ENCODE data around the gene MRPS34.
"Not testable (repeated sequence)": the region's sequence is repeated elsewhere in the genome, so short reads cannot be mapped to it uniquely, and the experiment has no call there.

Gene MRPS34

GRCh38 chr16:1734123-1734522 is 38.8 kb downstream of the MRPS34 start:
- H3K9me3 Mint-ChIP-seq: no peaks in the 10 kb centered on the region
- no peak overlapping the region for H3K27ac Mint-ChIP-seq
- TF ChIP-seq, protein P1, sequence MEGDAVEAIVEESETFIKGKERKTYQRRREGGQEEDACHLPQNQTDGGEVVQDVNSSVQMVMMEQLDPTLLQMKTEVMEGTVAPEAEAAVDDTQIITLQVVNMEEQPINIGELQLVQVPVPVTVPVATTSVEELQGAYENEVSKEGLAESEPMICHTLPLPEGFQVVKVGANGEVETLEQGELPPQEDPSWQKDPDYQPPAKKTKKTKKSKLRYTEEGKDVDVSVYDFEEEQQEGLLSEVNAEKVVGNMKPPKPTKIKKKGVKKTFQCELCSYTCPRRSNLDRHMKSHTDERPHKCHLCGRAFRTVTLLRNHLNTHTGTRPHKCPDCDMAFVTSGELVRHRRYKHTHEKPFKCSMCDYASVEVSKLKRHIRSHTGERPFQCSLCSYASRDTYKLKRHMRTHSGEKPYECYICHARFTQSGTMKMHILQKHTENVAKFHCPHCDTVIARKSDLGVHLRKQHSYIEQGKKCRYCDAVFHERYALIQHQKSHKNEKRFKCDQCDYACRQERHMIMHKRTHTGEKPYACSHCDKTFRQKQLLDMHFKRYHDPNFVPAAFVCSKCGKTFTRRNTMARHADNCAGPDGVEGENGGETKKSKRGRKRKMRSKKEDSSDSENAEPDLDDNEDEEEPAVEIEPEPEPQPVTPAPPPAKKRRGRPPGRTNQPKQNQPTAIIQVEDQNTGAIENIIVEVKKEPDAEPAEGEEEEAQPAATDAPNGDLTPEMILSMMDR (IDR thresholded peaks at IDR 0.05; ENCODE audit: unreplicated experiment in 3 of 3): no peak
- H3K4me1 Mint-ChIP-seq: no peaks in the 10 kb centered on the region
- H3K36me3 Mint-ChIP-seq (ENCODE audit: low read depth): peaks cover 17% of the 10 kb centered on the region
- H3K4me3 Mint-ChIP-seq: no peak overlapping the region
- no peaks in the 10 kb centered on the region for H3K27me3 Mint-ChIP-seq (ENCODE audit: low read depth)

DNA sequence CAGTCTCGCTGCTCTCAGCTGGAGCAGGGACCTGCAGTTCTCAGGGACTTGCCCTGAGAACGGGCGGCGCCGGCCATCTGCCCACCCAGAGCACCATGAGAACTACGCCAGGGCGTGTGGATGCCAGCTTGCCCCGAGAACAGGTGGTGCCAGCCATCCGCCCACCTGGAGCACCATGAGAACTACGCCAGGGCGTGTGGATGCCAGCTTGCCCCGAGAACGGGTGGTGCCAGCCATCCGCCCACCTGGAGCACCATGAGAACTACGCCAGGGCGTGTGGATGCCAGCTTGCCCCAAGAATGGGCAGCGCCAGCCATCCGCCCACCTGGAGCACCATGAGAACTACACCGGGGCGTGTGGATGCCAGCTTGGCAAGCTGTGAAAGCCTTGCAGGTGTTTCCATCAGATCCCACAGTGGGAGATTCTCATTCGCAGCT is 40.4 kb downstream of the MRPS34 start:
- H3K27me3 Mint-ChIP-seq (ENCODE audit: low read depth); H3K9me3 Mint-ChIP-seq; H3K27ac Mint-ChIP-seq; H3K4me1 Mint-ChIP-seq; H3K4me3 Mint-ChIP-seq: not testable (repeated sequence)
- peaks cover 28% of the 10 kb centered on the region for H3K36me3 Mint-ChIP-seq (ENCODE audit: low read depth)

GRCh38 chr16:1732071-1732470 is 40.9 kb downstream of the MRPS34 start:
- Mint-ChIP-seq H3K4me1 (no peaks in the 10 kb centered on the region), H3K36me3 (ENCODE audit: low read depth) (peaks cover 32% of the 10 kb centered on the region), H3K9me3 (no peaks in the 10 kb centered on the region), H3K4me3 (no peak overlapping the region), H3K27ac (no peak overlapping the region), H3K27me3 (ENCODE audit: low read depth) (no peaks in the 10 kb centered on the region)
- TF ChIP-seq, protein P1 (IDR thresholded peaks at IDR 0.05; ENCODE audit: unreplicated experiment in 3 of 3): no peak

DNA sequence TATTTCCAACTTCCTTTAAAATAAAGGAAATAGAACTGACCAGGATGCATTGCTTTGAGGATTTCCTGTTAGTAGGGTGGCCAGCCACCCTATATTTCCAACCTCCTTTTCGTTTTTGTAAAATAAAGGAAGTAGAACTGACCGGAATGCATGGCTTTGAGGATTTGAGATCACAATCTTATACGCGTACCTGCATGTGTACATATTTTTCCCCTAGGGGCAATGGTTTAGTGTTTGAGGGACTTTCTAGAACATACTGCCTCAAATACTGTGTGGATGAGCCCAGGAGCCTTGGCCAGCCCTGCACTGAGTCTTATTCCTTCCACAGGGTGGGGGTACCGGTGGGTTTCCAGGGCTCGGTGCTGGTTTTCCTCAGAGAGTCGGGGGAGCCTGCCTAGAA is 41.3 kb downstream of the MRPS34 start:
- no peak overlapping the region for H3K27ac Mint-ChIP-seq

DNA sequence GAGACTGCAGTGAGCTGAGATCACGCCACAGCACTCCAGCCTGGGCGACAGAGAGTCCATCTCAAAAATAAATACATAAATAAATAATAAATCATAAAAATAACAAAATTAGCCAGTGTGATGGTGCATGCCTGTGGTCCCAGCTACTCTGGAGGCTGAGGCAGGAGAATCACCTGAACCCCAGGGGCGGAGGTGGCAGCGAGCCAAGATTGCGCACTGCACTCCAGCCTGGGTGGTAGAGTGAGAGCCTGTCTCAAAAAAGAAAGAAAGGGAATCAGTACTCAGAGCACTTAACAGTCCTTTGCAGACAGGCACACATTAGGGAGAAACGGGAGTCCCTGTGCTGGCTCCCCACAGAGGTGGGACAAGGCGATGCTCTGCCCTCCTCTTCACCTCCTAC is 41.9 kb downstream of the MRPS34 start:
- H3K27me3 Mint-ChIP-seq (ENCODE audit: low read depth): no peaks in the 10 kb centered on the region
- H3K36me3 Mint-ChIP-seq (ENCODE audit: low read depth): peaks cover 36% of the 10 kb centered on the region
- TF ChIP-seq, protein P1 (IDR thresholded peaks at IDR 0.05; ENCODE audit: unreplicated experiment in 3 of 3): no peak
- H3K4me1 Mint-ChIP-seq: no peaks in the 10 kb centered on the region
- no peak overlapping the region for H3K4me3 Mint-ChIP-seq
- H3K27ac Mint-ChIP-seq: no peak overlapping the region
- H3K9me3 Mint-ChIP-seq: no peaks in the 10 kb centered on the region

More for the DNA sequence above, 41.3 kb downstream of the MRPS34 start:
- peaks cover 36% of the 10 kb centered on the region for H3K36me3 Mint-ChIP-seq (ENCODE audit: low read depth)
- TF ChIP-seq, protein P1 (IDR thresholded peaks at IDR 0.05; ENCODE audit: unreplicated experiment in 3 of 3): no peak
- H3K9me3 Mint-ChIP-seq: no peaks in the 10 kb centered on the region
- no peak overlapping the region for H3K4me3 Mint-ChIP-seq
- H3K27me3 Mint-ChIP-seq (ENCODE audit: low read depth): no peaks in the 10 kb centered on the region
- no peaks in the 10 kb centered on the region for H3K4me1 Mint-ChIP-seq

GRCh38 chr16:1729445-1729844 is 43.5 kb downstream of the MRPS34 start:
- H3K9me3 Mint-ChIP-seq: no peaks in the 10 kb centered on the region
- TF ChIP-seq, protein P1 (IDR thresholded peaks at IDR 0.05; ENCODE audit: unreplicated experiment in 3 of 3): no peak
- peaks cover 36% of the 10 kb centered on the region for H3K36me3 Mint-ChIP-seq (ENCODE audit: low read depth)
- no peak overlapping the region for H3K27ac Mint-ChIP-seq
- H3K4me1 Mint-ChIP-seq: no peaks in the 10 kb centered on the region
- no peak overlapping the region for H3K4me3 Mint-ChIP-seq
- H3K27me3 Mint-ChIP-seq (ENCODE audit: low read depth): no peaks in the 10 kb centered on the region

Data from nephron (organoid).